Heart left ventricle (tissue), 16 donors: ENCODE results near the gene NRGN. TPM values are rescaled to one million over a fixed set of nuclear protein-coding genes. Genes with fewer than 3 reads are reported as not detected.
A peak's percentile ranks its signal among the peaks of the same experiment; 100 is the strongest.

Experiments used
- ATAC-seq, 4 donors: fragments of 200-7000 bp; cut with Tn5 transposase; one replicate each; pipeline ENCODE4 v1.9.1; 2020 to 2022; ENCODE audit warnings: moderate library complexity in 4 of 4, mild to moderate bottlenecking in 3 of 4, moderate number of reproducible peaks in 1 of 4
- DNase-seq, 5 donors: peaks; one replicate each; pipeline ENCODE4 v3.0.0-alpha.2; 2020
- H3K27ac ChIP-seq, 12 donors: fragments of 200-600 bp; sonication (generic) in 4 of 12; one replicate each; pipeline versions ENCODE4 v1.5.0 to v1.8.0; 2016 to 2022; ENCODE audit warnings: mild to moderate bottlenecking in 2 of 12
- H3K27me3 ChIP-seq, 9 donors: fragments of 200-600 bp; sonication (generic) in 2 of 9; one replicate each; pipeline versions ENCODE4 v1.5.1 to v1.8.0; 2016 to 2022; ENCODE audit warnings: mild to moderate bottlenecking in 3 of 9
- H3K36me3 ChIP-seq, 9 donors: fragments of 200-600 bp; sonication (generic) in 2 of 9; one replicate each; pipeline versions ENCODE4 v1.5.0 to v1.8.0; 2018 to 2022; ENCODE audit warnings: mild to moderate bottlenecking in 2 of 9
- H3K4me1 ChIP-seq, 12 donors: fragments of 200-600 bp; sonication (generic) in 4 of 12; one replicate each; pipeline versions ENCODE4 v1.5.0 to v1.8.0; 2016 to 2022; ENCODE audit warnings: mild to moderate bottlenecking in 3 of 12
- H3K4me3 ChIP-seq, 12 donors: fragments of 200-600 bp; sonication (generic) in 4 of 12; one replicate each; pipeline versions ENCODE4 v1.5.0 to v1.8.0; 2017 to 2022; ENCODE audit warnings: mild to moderate bottlenecking in 9 of 12, moderate library complexity in 4 of 12
- H3K9me3 ChIP-seq, 12 donors: fragments of 200-600 bp; sonication (generic) in 4 of 12; one replicate each; pipeline versions ENCODE4 v1.5.0 to v1.8.0; 2016 to 2022; ENCODE audit warnings: mild to moderate bottlenecking in 1 of 12
- CTCF ChIP-seq, 12 donors: fragments of 200-600 bp; sonication (generic) in 4 of 12; IDR thresholded peaks; one replicate each; pipeline versions ENCODE4 v1.5.0 to v1.8.0; 2018 to 2022; ENCODE audit warnings: antibody characterized with exemption in 12 of 12, mild to moderate bottlenecking in 5 of 12
- POLR2A ChIP-seq, 2 donors: fragments of 450-650 bp; IDR thresholded peaks; one replicate each; pipeline ENCODE4 v1.6.1; 2017; ENCODE audit warnings: antibody characterized with exemption in 2 of 2, mild to moderate bottlenecking in 2 of 2, moderate library complexity in 2 of 2
- WGBS, 4 donors: extraction: QIAGEN DNeasy Blood & Tissue Kit in 2 of 4; methylation state at CpG; one replicate each; pipeline versions ENCODE4 v1.1.5 to v1.1.7; 2013 to 2018; 5-methylcytosine and 5-hydroxymethylcytosine counted together
- intact Hi-C, 10 donors: fragments of 100-400 bp; cut with DNase I; formaldehyde crosslinking; loops; one replicate each; pipeline versions ENCODE4 v1.11.1 to v1.14.2; 2022
- polyA plus RNA-seq, 2 donors: library from polyadenylated mRNA; stranded (reverse); fragments of 200-250 nt; gene quantifications; one replicate each; pipeline ENCODE4 v1.2.3, GENCODE V29; 2013
- total RNA-seq, 9 donors: library from RNA; depleted of rRNA in 2 of 9; stranded (reverse); fragments of >200 nt in 2 of 9; fragmentation: NEBNext Ultra II Directional in 3 of 9; extraction: Animal tissue kit (Norgen Biotek cat#: 25700) in 3 of 9; gene quantifications; one replicate each; pipeline versions ENCODE4 v1.1.0 to v1.2.4, GENCODE V29; 2016 to 2023
- donor health status: ischemic (EF 13 %, LVEDD 7.1; RV severe dilation, severe dysfunction).
- donor health status: healthy with polysubstance abuse.
- donor health status: DM: no; HTN: yes; CAD: no.
- donor health status: DM: no; HTN: no; CAD: no.
- donor health status: ischemic (EF 25% LVEDD 6.9; RV normal size, moderate dysfunction).
- donor health status: ischemic (EF 25% LVEDD 5.7; RV mildly dilated, moderate dysfunction).
- donor health status: healthy.
- donor health status: DM: yes; HTN: yes; CAD: no.
- donor health status: ischemic (EF 35%, LVEDD 5.7; RV mildly dilated, moderate dysfunction).
- donor health status: nonischemic (EF 11% LVEDD 7.7; RV severe dilation, severe dysfunction).
- donor health status: DM: yes; HTN: yes; CAD: no.
- donor health status: PGD.
- donor health status: ischemic (EF 29% LVEDD 5.4; RV normal size, mild dysfunction).
- donor health status: nonischemic (EF 23%, LVEDD 6.1; RV moderate dilation, normal function).

NRGN gene
- total and polyA plus RNA-seq, 11 donors = 1.2 to 13.8 (median 4.0) TPM

GRCh38 chr11:124745270-124745834 is 5.6 kb downstream of the NRGN start:
- DNase-seq (no peak), ATAC-seq (no peak)
- TF ChIP-seq CTCF (IDR thresholded peaks at IDR 0.05) (no peak), POLR2A (IDR thresholded peaks at IDR 0.05) (no peak)
- 33 to 57% (median 43%) methylated on average over 44 of the region's 44 CpGs for WGBS, 4 donors
- Histone ChIP-seq H3K9me3 (no peaks in the 10 kb centered on the region), H3K4me3 (peak overlapping the region in 1 of 12 donors; percentile 65), H3K27ac (no peak overlapping the region), H3K27me3 (peaks cover 9 to 69% (median 23%) of the 10 kb centered on the region in 9 donors), H3K36me3 (peaks cover 0 to 4% (median 0%) of the 10 kb centered on the region in 9 donors), H3K4me1 (peaks cover 0 to 62% (median 34%) of the 10 kb centered on the region in 12 donors)
- intact Hi-C loops = no loop called here

GRCh38 chr11:124745835-124746620 is 6.3 kb downstream of the NRGN start:
- Histone ChIP-seq H3K4me1 (peaks cover 0 to 57% (median 29%) of the 10 kb centered on the region in 12 donors), H3K27me3 (peaks cover 9 to 73% (median 23%) of the 10 kb centered on the region in 9 donors), H3K4me3 (peak overlapping the region; percentile 22 to 65 (median 50)), H3K27ac (peak overlapping the region in 9 of 12 donors; percentile 9 to 71 (median 57)), H3K9me3 (no peaks in the 10 kb centered on the region), H3K36me3 (peaks cover 0 to 4% (median 0%) of the 10 kb centered on the region in 9 donors)
- TF ChIP-seq CTCF (IDR thresholded peaks at IDR 0.05) = no peak
- TF ChIP-seq POLR2A (IDR thresholded peaks at IDR 0.05) = no peak
- intact Hi-C loops = loop anchor here in 2 of 10 donors (2.0 kb wide), 1 partner anchor 15 kb away; no protein-coding TSS in a partner anchor
- ATAC-seq = peak in 1 of 4 donors; percentile 5
- DNase-seq = no peak
- WGBS, 4 donors = 14 to 27% (median 24%) methylated on average over 37 to 41 of the region's 41 CpGs

GRCh38 chr11:124746621-124747243 is 7.0 kb downstream of the NRGN start:
- peak overlapping the region in 10 of 12 donors; percentile 9 to 71 (median 57) for H3K27ac ChIP-seq
- H3K4me1 ChIP-seq = peaks cover 0 to 58% (median 34%) of the 10 kb centered on the region in 12 donors
- TF ChIP-seq POLR2A (IDR thresholded peaks at IDR 0.05) (peak in 1 of 2 donors; percentile 48), CTCF (IDR thresholded peaks at IDR 0.05) (peak in 11 of 12 donors; percentile 16 to 52 (median 36))
- no peaks in the 10 kb centered on the region for H3K9me3 ChIP-seq
- peak overlapping the region; percentile 22 to 65 (median 50) for H3K4me3 ChIP-seq
- peak; percentile 69 to 89 (median 76) for DNase-seq
- 10 to 23% (median 13%) methylated on average over 20 to 37 of the region's 37 CpGs for WGBS, 4 donors
- intact Hi-C loops = loop anchor here in 2 of 10 donors (2.0 kb wide), 1 partner anchor 14 kb away; no protein-coding TSS in a partner anchor
- ATAC-seq = peak; percentile 63 to 88 (median 84)
- peaks cover 15 to 76% (median 30%) of the 10 kb centered on the region in 9 donors for H3K27me3 ChIP-seq
- H3K36me3 ChIP-seq = peaks cover 0 to 7% (median 0%) of the 10 kb centered on the region in 9 donors
